HL-60 (cell line): ENCODE measurements around the gene SLC25A1.

Experiments used
- CTCF ChIP-seq: IDR thresholded peaks from one replicate; pipeline ENCODE4 v1.5.1; 2011; ENCODE audit warnings: low read length, control low read depth, inconsistent platforms; ENCODE audit not compliant: insufficient read depth
- GABPA ChIP-seq: IDR thresholded peaks from 2 replicates; pipeline ENCODE4 v1.6.1; 2012; ENCODE audit warnings: low read depth
- POLR2AphosphoS5 ChIP-seq: IDR thresholded peaks from 2 replicates; pipeline ENCODE4 v1.6.1; 2012; ENCODE audit warnings: low read depth
- REST ChIP-seq: IDR thresholded peaks from 2 replicates; pipeline ENCODE4 v1.6.1; 2012; ENCODE audit warnings: low read depth; ENCODE audit not compliant: insufficient replicate concordance
- SPI1 ChIP-seq: IDR thresholded peaks from 2 replicates; pipeline ENCODE4 v1.6.1; 2012; ENCODE audit warnings: low read depth, mild to moderate bottlenecking, borderline replicate concordance

GRCh38 chr22:19216579-19216978, 38.0 kb upstream of the SLC25A1 start:
- TF ChIP-seq POLR2AphosphoS5 (no peak), CTCF (no peak), REST (no peak), GABPA (no peak), SPI1 (no peak)
